GM12865 (cell line): ENCODE results near the gene EMP1.

Source experiments
- DNase-seq: peaks from one replicate; pipeline ENCODE4 v3.0.0; 2010; ENCODE audit warnings: low read depth
- H3K4me3 ChIP-seq: 2 replicates; pipeline ENCODE4 v1.5.1; 2011; ENCODE audit warnings: mild to moderate bottlenecking, low read depth, low read length, control low read depth
- TF ChIP-seq, protein P1 (sequence below): IDR thresholded peaks from 2 replicates; pipeline ENCODE4 v1.5.1; 2011; ENCODE audit warnings: low read length, control low read depth, low read depth, inconsistent platforms; ENCODE audit not compliant: insufficient read depth; ENCODE audit errors: missing control alignments

EMP1 gene

DNA sequence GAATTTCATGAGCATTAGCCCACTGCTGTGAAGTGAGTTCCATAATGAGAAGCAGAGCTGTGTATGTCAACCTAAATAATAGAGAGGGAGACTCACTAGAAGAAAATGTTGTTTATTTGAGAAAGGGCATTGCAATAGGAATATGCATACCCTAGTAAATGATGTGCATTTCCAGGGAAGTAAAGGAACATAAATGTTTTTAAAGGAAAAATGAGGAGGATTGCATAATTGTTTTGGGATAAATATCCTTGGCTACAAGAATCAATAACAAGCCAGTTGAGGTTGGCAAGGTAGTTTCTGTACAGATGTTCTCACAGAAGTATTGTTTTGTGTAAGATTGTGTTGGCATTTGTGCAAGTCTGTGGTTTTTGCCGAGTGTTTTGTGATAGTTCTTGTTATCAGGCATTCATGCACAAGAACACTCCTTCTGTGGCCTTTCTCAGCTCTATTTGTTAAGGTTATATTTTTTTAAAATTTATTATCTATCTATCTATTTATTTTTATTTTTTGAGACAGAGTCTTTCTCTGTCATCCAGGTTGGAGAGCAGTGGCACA is 47.1 kb downstream of the EMP1 start:
- no peak for DNase-seq
- TF ChIP-seq, protein P1, sequence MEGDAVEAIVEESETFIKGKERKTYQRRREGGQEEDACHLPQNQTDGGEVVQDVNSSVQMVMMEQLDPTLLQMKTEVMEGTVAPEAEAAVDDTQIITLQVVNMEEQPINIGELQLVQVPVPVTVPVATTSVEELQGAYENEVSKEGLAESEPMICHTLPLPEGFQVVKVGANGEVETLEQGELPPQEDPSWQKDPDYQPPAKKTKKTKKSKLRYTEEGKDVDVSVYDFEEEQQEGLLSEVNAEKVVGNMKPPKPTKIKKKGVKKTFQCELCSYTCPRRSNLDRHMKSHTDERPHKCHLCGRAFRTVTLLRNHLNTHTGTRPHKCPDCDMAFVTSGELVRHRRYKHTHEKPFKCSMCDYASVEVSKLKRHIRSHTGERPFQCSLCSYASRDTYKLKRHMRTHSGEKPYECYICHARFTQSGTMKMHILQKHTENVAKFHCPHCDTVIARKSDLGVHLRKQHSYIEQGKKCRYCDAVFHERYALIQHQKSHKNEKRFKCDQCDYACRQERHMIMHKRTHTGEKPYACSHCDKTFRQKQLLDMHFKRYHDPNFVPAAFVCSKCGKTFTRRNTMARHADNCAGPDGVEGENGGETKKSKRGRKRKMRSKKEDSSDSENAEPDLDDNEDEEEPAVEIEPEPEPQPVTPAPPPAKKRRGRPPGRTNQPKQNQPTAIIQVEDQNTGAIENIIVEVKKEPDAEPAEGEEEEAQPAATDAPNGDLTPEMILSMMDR, result no peak
- no peak overlapping the region for H3K4me3 ChIP-seq

DNA sequence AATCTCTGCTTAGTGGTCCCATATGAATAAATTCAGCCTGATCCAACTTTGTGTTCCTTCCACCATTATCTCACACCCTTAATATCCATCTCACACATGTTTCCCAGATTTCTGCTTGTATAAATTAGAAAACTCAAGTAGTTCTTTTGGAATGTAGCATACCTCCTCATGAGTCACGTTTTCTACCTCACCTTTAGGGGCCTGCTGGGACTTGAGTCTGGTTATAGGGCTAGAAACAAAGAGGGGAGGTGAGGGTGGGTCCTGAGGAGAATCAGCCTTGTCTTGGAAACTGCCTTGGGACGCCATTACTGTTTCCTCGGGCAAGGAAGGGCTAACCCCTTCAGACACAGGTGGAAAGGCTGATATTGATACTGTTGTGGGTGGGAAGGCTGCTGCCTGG is 51.1 kb downstream of the EMP1 start:
- TF ChIP-seq, protein P1, result no peak
- no peak for DNase-seq
- no peak overlapping the region for H3K4me3 ChIP-seq

DNA sequence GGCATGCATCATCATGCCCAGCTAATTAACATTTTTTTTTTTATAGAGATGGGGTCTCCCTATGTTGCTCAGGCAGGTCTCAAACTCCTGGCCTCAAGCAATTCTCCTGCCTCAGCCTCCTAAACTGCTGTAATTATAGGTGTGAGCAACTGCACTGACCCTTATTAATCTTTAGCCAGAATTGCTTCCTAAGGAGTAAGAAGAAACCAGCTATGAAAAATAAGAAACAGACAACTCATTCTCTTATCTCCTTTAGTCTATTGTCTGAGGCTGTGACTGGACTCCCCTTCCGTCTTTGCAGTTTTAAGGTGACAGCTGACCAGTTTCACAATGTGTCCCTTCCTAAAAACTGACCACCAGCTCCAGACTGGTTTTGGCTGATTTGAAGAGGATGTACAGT is 52.4 kb downstream of the EMP1 start:
- TF ChIP-seq, protein P1, result no peak
- no peak for DNase-seq
- H3K4me3 ChIP-seq, result no peak overlapping the region

DNA sequence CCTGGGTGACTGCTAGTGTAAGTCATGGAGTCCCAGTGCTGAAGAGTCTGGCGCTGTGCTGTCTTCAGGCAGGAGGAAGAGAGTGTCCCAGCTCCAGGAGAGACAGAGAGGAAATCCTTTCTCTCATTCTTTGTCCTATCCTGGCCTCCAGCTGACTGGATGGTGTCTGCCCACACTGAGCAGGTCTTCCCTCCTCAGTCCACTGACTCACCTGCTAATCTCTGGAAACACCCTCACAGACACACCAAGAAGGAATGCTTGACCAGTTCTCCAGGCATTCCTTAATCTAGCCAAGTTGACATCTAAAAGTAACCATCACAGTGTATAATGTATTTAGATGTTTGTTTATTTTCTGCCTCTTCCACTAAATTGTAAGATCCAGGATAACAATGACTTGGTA is 53.9 kb downstream of the EMP1 start:
- TF ChIP-seq, protein P1, result no peak
- H3K4me3 ChIP-seq, result no peak overlapping the region
- no peak for DNase-seq

DNA sequence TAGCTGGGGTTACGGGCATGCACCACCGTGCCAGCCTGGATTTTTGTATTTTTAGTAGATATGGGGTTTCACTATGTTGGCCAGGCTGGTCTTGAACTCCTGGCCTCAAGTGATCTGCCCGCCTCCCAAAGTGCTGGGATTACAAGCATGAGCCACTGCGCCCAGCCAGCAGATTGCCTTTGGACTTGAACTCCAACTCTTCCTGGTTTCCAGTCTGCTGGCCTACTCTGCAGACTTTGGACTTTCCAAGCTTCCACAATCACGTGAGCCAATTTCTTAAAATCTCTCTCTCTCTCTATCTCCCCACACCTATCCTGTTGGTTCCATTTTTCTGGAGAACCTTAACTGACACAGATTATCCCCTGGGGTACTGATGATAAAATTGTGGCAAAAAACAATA is 55.0 kb downstream of the EMP1 start:
- TF ChIP-seq, protein P1, result no peak
- no peak for DNase-seq
- no peak overlapping the region for H3K4me3 ChIP-seq

DNA sequence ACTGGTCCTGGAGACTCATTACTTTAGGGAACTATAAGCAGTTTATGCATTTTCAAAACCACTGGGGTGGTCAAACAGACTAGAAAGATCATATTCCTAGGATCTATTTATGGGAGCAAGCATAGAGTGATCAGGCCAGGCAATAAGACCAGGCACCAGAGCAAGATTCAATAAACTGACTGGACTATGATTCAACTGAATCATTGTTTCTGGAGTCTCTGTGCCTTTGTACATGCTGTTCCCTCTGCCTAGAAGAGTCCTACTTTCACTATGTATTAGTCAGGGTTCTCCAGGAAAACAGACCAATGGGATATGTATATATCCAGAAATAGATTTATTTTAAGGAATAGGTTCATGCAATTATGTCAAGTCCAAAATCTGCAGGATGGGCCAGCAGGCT is 55.5 kb downstream of the EMP1 start:
- no peak overlapping the region for H3K4me3 ChIP-seq
- no peak for DNase-seq
- TF ChIP-seq, protein P1, result no peak

DNA sequence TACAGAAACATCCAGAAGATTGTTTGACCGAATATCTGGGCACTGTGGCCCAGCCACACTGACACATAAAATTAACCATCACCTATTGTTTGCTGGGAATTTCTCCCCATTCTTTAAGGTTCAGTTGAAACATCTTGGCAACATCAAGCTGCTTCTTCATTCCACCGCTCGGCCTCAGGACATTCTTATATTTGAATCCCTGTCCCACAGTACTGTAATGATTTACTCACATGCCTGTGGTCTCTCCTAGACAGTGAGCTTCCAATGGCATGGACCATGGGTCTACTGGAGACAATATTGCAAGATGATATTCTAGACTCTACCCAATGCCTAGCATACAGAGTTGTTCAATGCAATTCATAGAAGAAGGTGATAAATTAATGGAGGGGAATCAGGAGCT is 56.1 kb downstream of the EMP1 start:
- no peak for DNase-seq
- TF ChIP-seq, protein P1, result no peak
- no peak overlapping the region for H3K4me3 ChIP-seq
